Trophoblast cell (in vitro differentiated cells and primary cell): Measurements from ENCODE around the gene TBCD.
"Not testable (repeated sequence)": the region's sequence is repeated elsewhere in the genome, so short reads cannot be mapped to it uniquely, and the experiment has no call there.

Experiments
- DNase-seq, 2 donors: peaks; one replicate each; pipeline ENCODE4 v3.0.0-alpha.2; 2016
- H2AFZ ChIP-seq: 2 replicates; pipeline ENCODE4 v1.6.1; 2013; ENCODE audit warnings: low read length, moderate library complexity, mild to moderate bottlenecking; ENCODE audit not compliant: insufficient read depth, poor library complexity
- H2AK5ac ChIP-seq: 2 replicates; pipeline ENCODE4 v1.6.1; 2013; ENCODE audit warnings: mild to moderate bottlenecking, low read length
- H2BK120ac ChIP-seq: 2 replicates; pipeline ENCODE4 v1.6.1; 2013; ENCODE audit warnings: low read length, mild to moderate bottlenecking, moderate library complexity; ENCODE audit not compliant: insufficient read depth, poor library complexity
- H2BK12ac ChIP-seq: 2 replicates; pipeline ENCODE4 v1.6.1; 2013; ENCODE audit warnings: mild to moderate bottlenecking, low read length, moderate library complexity
- H2BK5ac ChIP-seq: 2 replicates; pipeline ENCODE4 v1.6.1; 2013; ENCODE audit warnings: low read length, low read depth, moderate library complexity, mild to moderate bottlenecking; ENCODE audit not compliant: poor library complexity
- H3K14ac ChIP-seq: 2 replicates; pipeline ENCODE4 v1.6.1; 2013; ENCODE audit warnings: mild to moderate bottlenecking, low read length
- H3K18ac ChIP-seq: 2 replicates; pipeline ENCODE4 v1.6.1; 2013; ENCODE audit warnings: mild to moderate bottlenecking, low read length
- H3K23ac ChIP-seq: 2 replicates; pipeline ENCODE4 v1.6.1; 2013; ENCODE audit warnings: low read length
- H3K27ac ChIP-seq: 2 replicates; pipeline ENCODE4 v1.5.1; 2013; ENCODE audit warnings: low read depth, mild to moderate bottlenecking, inconsistent platforms, low read length, moderate library complexity
- H3K27me3 ChIP-seq: 2 replicates; pipeline ENCODE4 v1.6.1; 2013; ENCODE audit warnings: inconsistent platforms, mild to moderate bottlenecking, low read length, moderate library complexity; ENCODE audit not compliant: insufficient read depth
- H3K36me3 ChIP-seq, 2 experiments: 1 replicate in 1 of 2; 2 replicates in 1 of 2; pipeline ENCODE4 v1.6.1; 2013; ENCODE audit warnings: low read length in 2 of 2, mild to moderate bottlenecking in 2 of 2, moderate library complexity in 1 of 2; ENCODE audit not compliant: insufficient read depth in 2 of 2, control insufficient read depth in 1 of 2
- H3K4ac ChIP-seq: 2 replicates; pipeline ENCODE4 v1.6.1; 2013; ENCODE audit warnings: low read depth, mild to moderate bottlenecking, low read length, moderate library complexity
- H3K4me1 ChIP-seq, 2 experiments: 1 replicate in 1 of 2; 2 replicates in 1 of 2; pipeline ENCODE4 v1.6.1; 2013; ENCODE audit warnings: low read length in 2 of 2, mild to moderate bottlenecking in 2 of 2, moderate library complexity in 1 of 2; ENCODE audit not compliant: insufficient read depth in 2 of 2, control insufficient read depth in 1 of 2
- H3K4me2 ChIP-seq: 2 replicates; pipeline ENCODE4 v1.6.1; 2013; ENCODE audit warnings: inconsistent platforms, mild to moderate bottlenecking, low read length, moderate library complexity
- H3K4me3 ChIP-seq: 2 replicates; pipeline ENCODE4 v1.5.1; 2013; ENCODE audit warnings: mild to moderate bottlenecking, low read depth, low read length, inconsistent platforms
- H3K79me1 ChIP-seq: one replicate; pipeline ENCODE4 v1.6.1; 2013; ENCODE audit warnings: low read length
- H3K79me2 ChIP-seq: 2 replicates; pipeline ENCODE4 v1.6.1; 2013; ENCODE audit warnings: low read length, mild to moderate bottlenecking; ENCODE audit not compliant: control insufficient read depth, insufficient read depth, poor library complexity
- H3K9ac ChIP-seq: 2 replicates; pipeline ENCODE4 v1.6.1; 2013; ENCODE audit warnings: mild to moderate bottlenecking, low read length
- H3K9me3 ChIP-seq: 2 replicates; pipeline ENCODE4 v1.6.1; 2013; ENCODE audit warnings: low read depth, mild to moderate bottlenecking, control low read depth, inconsistent platforms, low read length; ENCODE audit not compliant: insufficient read depth
- H4K12ac ChIP-seq: 2 replicates; pipeline ENCODE4 v1.6.1; 2013; ENCODE audit warnings: low read depth, mild to moderate bottlenecking, low read length, moderate library complexity
- H4K8ac ChIP-seq: 2 replicates; pipeline ENCODE4 v1.6.1; 2013; ENCODE audit warnings: low read depth, mild to moderate bottlenecking, low read length, moderate library complexity
- H4K91ac ChIP-seq: one replicate; pipeline ENCODE4 v1.6.1; 2013; ENCODE audit warnings: low read depth, mild to moderate bottlenecking, low read length, moderate library complexity
- WGBS: extraction: QIAGEN DNeasy Blood & Tissue Kit; methylation state at CpG from one replicate; pipeline ENCODE4 v1.1.7; 2013; ENCODE audit warnings: missing lambda C conversion rate; ENCODE audit not compliant: insufficient read length, insufficient coverage; ENCODE audit errors: extremely low coverage; 5-methylcytosine and 5-hydroxymethylcytosine counted together

Gene TBCD

GRCh38 chr17:82955106-82955505 lies 203.2 kb downstream of the TBCD start:
- H3K4me3 ChIP-seq, H3K9ac ChIP-seq, H3K36me3 ChIP-seq, H2BK5ac ChIP-seq, H4K91ac ChIP-seq, H3K27ac ChIP-seq, H4K12ac ChIP-seq, H3K18ac ChIP-seq, H4K8ac ChIP-seq, H3K79me1 ChIP-seq, H2AK5ac ChIP-seq, H3K4ac ChIP-seq, H3K14ac ChIP-seq, DNase-seq, H3K4me2 ChIP-seq, H2BK120ac ChIP-seq, H2BK12ac ChIP-seq, H3K79me2 ChIP-seq, H3K23ac ChIP-seq, H3K27me3 ChIP-seq, H3K4me1 ChIP-seq, H2AFZ ChIP-seq: not testable (repeated sequence)
- WGBS = no CpG with 5 or more reads among the region's 3 CpGs
- H3K9me3 ChIP-seq = peaks cover 26% of the 10 kb centered on the region

- no CpG with 5 or more reads among the region's 4 CpGs for WGBS
- not testable (repeated sequence) for H2BK12ac ChIP-seq
These were observed 203.8 kb downstream of the TBCD start for GRCh38 chr17:82955627-82956026.

GRCh38 chr17:82956146-82956725 lies 204.4 kb downstream of the TBCD start:
- Histone ChIP-seq H2AFZ (no peak overlapping the region), H3K9me3 (peaks cover 18% of the 10 kb centered on the region), H2BK12ac (no peak overlapping the region), H4K91ac (no peak overlapping the region), H2BK5ac (no peak overlapping the region), H4K12ac (no peak overlapping the region), H3K4me3 (no peak overlapping the region), H2BK120ac (no peak overlapping the region), H3K79me2 (no peaks in the 10 kb centered on the region), H3K4ac (no peak overlapping the region), H3K79me1 (no peaks in the 10 kb centered on the region), H3K9ac (no peak overlapping the region), H3K23ac (no peak overlapping the region), H3K14ac (no peak overlapping the region), H3K27me3 (no peaks in the 10 kb centered on the region), H3K4me2 (no peak overlapping the region), H4K8ac (no peak overlapping the region), H2AK5ac (no peak overlapping the region), H3K18ac (no peak overlapping the region), H3K27ac (no peak overlapping the region), H3K4me1 (no peaks in the 10 kb centered on the region), H3K36me3 (peaks cover 0 to 3% of the 10 kb centered on the region in 2 experiments)
- DNase-seq = no peak
- no CpG with 5 or more reads among the region's 18 CpGs for WGBS

More at GRCh38 chr17:82955627-82956026, 203.8 kb downstream of the TBCD start:
- H4K8ac ChIP-seq, H3K9ac ChIP-seq, H3K27ac ChIP-seq, H3K4me1 ChIP-seq, H3K36me3 ChIP-seq, H3K79me2 ChIP-seq, H3K4me2 ChIP-seq, H2AFZ ChIP-seq, H3K14ac ChIP-seq, H3K18ac ChIP-seq, H2AK5ac ChIP-seq, H2BK5ac ChIP-seq, H3K4me3 ChIP-seq, H4K12ac ChIP-seq, H3K79me1 ChIP-seq, H3K23ac ChIP-seq, H4K91ac ChIP-seq, H3K4ac ChIP-seq, H2BK120ac ChIP-seq, H3K27me3 ChIP-seq, DNase-seq: not testable (repeated sequence)
- peaks cover 22% of the 10 kb centered on the region for H3K9me3 ChIP-seq

GRCh38 chr17:82956726-82957468 lies 205.0 kb downstream of the TBCD start:
- Histone ChIP-seq H3K79me2 (no peaks in the 10 kb centered on the region), H2AK5ac (no peak overlapping the region), H3K27me3 (no peaks in the 10 kb centered on the region), H2BK12ac (no peak overlapping the region), H4K8ac (no peak overlapping the region), H3K79me1 (no peaks in the 10 kb centered on the region), H3K9ac (no peak overlapping the region), H3K4me1 (no peaks in the 10 kb centered on the region), H3K27ac (no peak overlapping the region), H4K91ac (no peak overlapping the region), H2BK5ac (no peak overlapping the region), H2AFZ (no peak overlapping the region), H3K4me3 (no peak overlapping the region), H3K4ac (no peak overlapping the region), H3K14ac (no peak overlapping the region), H3K18ac (no peak overlapping the region), H2BK120ac (no peak overlapping the region), H3K23ac (no peak overlapping the region), H4K12ac (no peak overlapping the region), H3K36me3 (peaks cover 0 to 3% of the 10 kb centered on the region in 2 experiments), H3K9me3 (peaks cover 16% of the 10 kb centered on the region), H3K4me2 (no peak overlapping the region)
- no CpG with 5 or more reads among the region's 33 CpGs for WGBS
- no peak for DNase-seq
